ENCODE results near the gene TK2. TPM values are rescaled to one million over a fixed set of nuclear protein-coding genes. Genes with fewer than 3 reads are reported as not detected.

TK2 gene
- total and polyA plus RNA-seq, 9 of the 15 experiments (the other 6 are each of a cell fraction or from before 2014, with no cell fraction given), result 1.1 to 10.2 (median 5.3) TPM

- no peak for TF ChIP-seq SFPQ (IDR thresholded peaks at IDR 0.05; ENCODE audit: low read depth, low read length)
- no peak for TF ChIP-seq LARP7 (IDR thresholded peaks at IDR 0.05)
- no peak for TF ChIP-seq DACH1 (IDR thresholded peaks at IDR 0.05; ENCODE audit: partially characterized antibody)
- TF ChIP-seq, protein P1, sequence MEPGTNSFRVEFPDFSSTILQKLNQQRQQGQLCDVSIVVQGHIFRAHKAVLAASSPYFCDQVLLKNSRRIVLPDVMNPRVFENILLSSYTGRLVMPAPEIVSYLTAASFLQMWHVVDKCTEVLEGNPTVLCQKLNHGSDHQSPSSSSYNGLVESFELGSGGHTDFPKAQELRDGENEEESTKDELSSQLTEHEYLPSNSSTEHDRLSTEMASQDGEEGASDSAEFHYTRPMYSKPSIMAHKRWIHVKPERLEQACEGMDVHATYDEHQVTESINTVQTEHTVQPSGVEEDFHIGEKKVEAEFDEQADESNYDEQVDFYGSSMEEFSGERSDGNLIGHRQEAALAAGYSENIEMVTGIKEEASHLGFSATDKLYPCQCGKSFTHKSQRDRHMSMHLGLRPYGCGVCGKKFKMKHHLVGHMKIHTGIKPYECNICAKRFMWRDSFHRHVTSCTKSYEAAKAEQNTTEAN (CRISPR knock-in tag; IDR thresholded peaks at IDR 0.05), result no peak
- TF ChIP-seq, protein P2, sequence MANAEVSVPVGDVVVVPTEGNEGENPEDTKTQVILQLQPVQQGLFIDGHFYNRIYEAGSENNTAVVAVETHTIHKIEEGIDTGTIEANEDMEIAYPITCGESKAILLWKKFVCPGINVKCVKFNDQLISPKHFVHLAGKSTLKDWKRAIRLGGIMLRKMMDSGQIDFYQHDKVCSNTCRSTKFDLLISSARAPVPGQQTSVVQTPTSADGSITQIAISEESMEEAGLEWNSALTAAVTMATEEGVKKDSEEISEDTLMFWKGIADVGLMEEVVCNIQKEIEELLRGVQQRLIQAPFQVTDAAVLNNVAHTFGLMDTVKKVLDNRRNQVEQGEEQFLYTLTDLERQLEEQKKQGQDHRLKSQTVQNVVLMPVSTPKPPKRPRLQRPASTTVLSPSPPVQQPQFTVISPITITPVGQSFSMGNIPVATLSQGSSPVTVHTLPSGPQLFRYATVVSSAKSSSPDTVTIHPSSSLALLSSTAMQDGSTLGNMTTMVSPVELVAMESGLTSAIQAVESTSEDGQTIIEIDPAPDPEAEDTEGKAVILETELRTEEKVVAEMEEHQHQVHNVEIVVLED (CRISPR knock-in tag; IDR thresholded peaks at IDR 0.05), result no peak
- no peak for TF ChIP-seq ATF4 (CRISPR knock-in tag; IDR thresholded peaks at IDR 0.05)
- no peak for TF ChIP-seq ZNF232 (CRISPR knock-in tag; IDR thresholded peaks at IDR 0.05)
- peak; percentile 65; the same call in 1 of the 2 replicates for TF ChIP-seq HDAC8 (tag; IDR thresholded peaks at IDR 0.05)
- TF ChIP-seq MCM2 (IDR thresholded peaks at IDR 0.05; ENCODE audit: low read depth), result no peak
- TF ChIP-seq UBTF (IDR thresholded peaks at IDR 0.05; ENCODE audit: borderline replicate concordance in 1 of 2, low read depth in 2 of 2, low read length in 2 of 2), result no peak
- TF ChIP-seq, protein P3, sequence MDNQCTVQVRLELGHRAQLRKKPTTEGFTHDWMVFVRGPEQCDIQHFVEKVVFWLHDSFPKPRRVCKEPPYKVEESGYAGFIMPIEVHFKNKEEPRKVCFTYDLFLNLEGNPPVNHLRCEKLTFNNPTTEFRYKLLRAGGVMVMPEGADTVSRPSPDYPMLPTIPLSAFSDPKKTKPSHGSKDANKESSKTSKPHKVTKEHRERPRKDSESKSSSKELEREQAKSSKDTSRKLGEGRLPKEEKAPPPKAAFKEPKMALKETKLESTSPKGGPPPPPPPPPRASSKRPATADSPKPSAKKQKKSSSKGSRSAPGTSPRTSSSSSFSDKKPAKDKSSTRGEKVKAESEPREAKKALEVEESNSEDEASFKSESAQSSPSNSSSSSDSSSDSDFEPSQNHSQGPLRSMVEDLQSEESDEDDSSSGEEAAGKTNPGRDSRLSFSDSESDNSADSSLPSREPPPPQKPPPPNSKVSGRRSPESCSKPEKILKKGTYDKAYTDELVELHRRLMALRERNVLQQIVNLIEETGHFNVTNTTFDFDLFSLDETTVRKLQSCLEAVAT (IDR thresholded peaks at IDR 0.05), result peak in 1 of 2 experiments; percentile 79; a peak in 2 of 4 replicates
- no peak for TF ChIP-seq HOXB6 (CRISPR knock-in tag; IDR thresholded peaks at IDR 0.05; ENCODE audit: borderline replicate concordance)
- TF ChIP-seq HMG20A (CRISPR knock-in tag; conservative IDR thresholded peaks at IDR 0.05), result no peak
- TF ChIP-seq PRPF4 (IDR thresholded peaks at IDR 0.05; ENCODE audit: insufficient read depth, low read depth, low read length, poor library complexity, severe bottlenecking), result no peak
- no peak for TF ChIP-seq RBM17 (IDR thresholded peaks at IDR 0.05; ENCODE audit: borderline replicate concordance, low read depth, low read length)
- TF ChIP-seq TRIM24 (IDR thresholded peaks at IDR 0.05), result peak; percentile 30 to 43; a peak in 1 of 4 replicates
- no peak for TF ChIP-seq ZNF174 (CRISPR knock-in tag; IDR thresholded peaks at IDR 0.05)
These were observed 32.9 kb downstream of the TK2 start (continued) for GRCh38 chr16:66516808-66517585.
